AG10803 (cell line): ENCODE measurements around the gene NUP93.
"Not testable (repeated sequence)": the region's sequence is repeated elsewhere in the genome, so short reads cannot be mapped to it uniquely, and the experiment has no call there.

Source experiments
- DNase-seq: peaks from one replicate; pipeline ENCODE4 v3.0.0; 2010; ENCODE audit warnings: low read depth
- H3K4me3 ChIP-seq: 2 replicates; pipeline ENCODE4 v1.5.1; 2011; ENCODE audit warnings: mild to moderate bottlenecking, low read length, control low read depth
- CTCF ChIP-seq: conservative IDR thresholded peaks from 2 replicates; pipeline ENCODE4 v1.5.1; 2011; ENCODE audit warnings: mild to moderate bottlenecking, low read length, control low read depth, inconsistent platforms

NUP93 gene

GRCh38 chr16:56880685-56881084 lies 150.8 kb downstream of the NUP93 start:
- DNase-seq = no peak
- H3K4me3 ChIP-seq = no peak overlapping the region
- TF ChIP-seq CTCF = no peak

- TF ChIP-seq CTCF = no peak
- no peak overlapping the region for H3K4me3 ChIP-seq
- no peak for DNase-seq
Measured at GRCh38 chr16:56882077-56882800, 152.3 kb downstream of the NUP93 start.

GRCh38 chr16:56883586-56883985 lies 153.7 kb downstream of the NUP93 start:
- TF ChIP-seq CTCF = no peak
- H3K4me3 ChIP-seq = no peak overlapping the region
- no peak for DNase-seq

- no peak for TF ChIP-seq CTCF
- no peak for DNase-seq
- H3K4me3 ChIP-seq = no peak overlapping the region
Measured at GRCh38 chr16:56884026-56884582, 154.2 kb downstream of the NUP93 start.

- H3K4me3 ChIP-seq, DNase-seq: not testable (repeated sequence)
Measured at GRCh38 chr16:56884929-56885328, 155.0 kb downstream of the NUP93 start.

- no peak overlapping the region for H3K4me3 ChIP-seq
- no peak for TF ChIP-seq CTCF
- DNase-seq = no peak
Measured at GRCh38 chr16:56885446-56886162, 155.7 kb downstream of the NUP93 start.

- no peak overlapping the region for H3K4me3 ChIP-seq
- TF ChIP-seq CTCF = no peak
Measured at GRCh38 chr16:56886296-56886695, 156.4 kb downstream of the NUP93 start.

More at GRCh38 chr16:56886296-56886695, 156.4 kb downstream of the NUP93 start:
- DNase-seq = no peak
